HG02763 (cell line): Measurements from ENCODE around the gene CYP26C1.
A peak's percentile ranks its signal among the peaks of the same experiment; 100 is the strongest.

Experiments used
- ATAC-seq: cut with Tn5 transposase; IDR thresholded peaks from one replicate; pipeline ENCODE4 v1.9.1; 2021; ENCODE audit warnings: mild to moderate bottlenecking, moderate library complexity; ENCODE audit not compliant: unreplicated experiment

CYP26C1 gene

GRCh38 chr10:93103953-93104352 is 43.4 kb downstream of the CYP26C1 start:
- ATAC-seq, result no peak

GRCh38 chr10:93106631-93107072 is 46.1 kb downstream of the CYP26C1 start:
- ATAC-seq, result no peak

DNA sequence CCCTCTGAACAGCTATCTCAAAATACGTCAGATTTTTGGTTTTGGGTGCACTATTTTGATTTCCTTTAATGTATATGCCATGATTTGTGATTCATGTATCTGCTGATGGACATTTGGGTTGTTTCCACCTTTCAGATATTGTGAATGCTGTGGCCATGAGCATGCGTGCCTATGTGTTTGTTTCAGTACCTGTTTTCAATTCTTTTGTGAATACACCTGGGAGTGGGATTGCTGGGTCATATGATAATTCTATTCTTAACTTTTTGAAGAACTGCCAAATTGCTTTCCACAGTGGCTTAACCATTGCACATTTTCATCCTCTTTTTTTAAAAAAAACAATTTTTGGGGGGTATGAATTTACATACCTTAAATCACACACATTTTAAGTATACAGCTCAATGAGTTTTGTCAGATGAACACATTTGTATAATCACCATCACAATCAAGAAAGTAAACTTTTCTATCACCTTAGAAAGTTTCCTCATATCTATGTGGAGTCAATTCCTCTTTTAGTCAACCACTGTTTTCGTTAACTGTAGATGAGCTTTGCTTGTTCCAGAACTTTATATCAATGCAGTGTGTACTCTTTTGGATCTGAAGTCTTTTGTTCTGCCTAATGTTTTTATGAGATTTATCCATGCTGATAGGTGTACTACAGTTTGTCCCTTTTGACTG is 50.0 kb downstream of the CYP26C1 start:
- peak; percentile 72 for ATAC-seq

- no peak for ATAC-seq
Observed at GRCh38 chr10:93113042-93113441, 52.4 kb downstream of the CYP26C1 start.

- ATAC-seq, result no peak
Observed at GRCh38 chr10:93115661-93116383, 55.2 kb downstream of the CYP26C1 start.
